Endothelial cell of umbilical vein (primary cell): ENCODE measurements around the gene ZFP1. TPM values are rescaled to one million over a fixed set of nuclear protein-coding genes. Genes with fewer than 3 reads are reported as not detected.
A peak's percentile ranks its signal among the peaks of the same experiment; 100 is the strongest.

Experiments
- Bru-seq: library from RNA; stranded (reverse); fragments of 400-500 nt; gene quantifications from one replicate; lab custom pipeline; 2021; lab: Mats Ljungman, UMichigan
- BruChase-seq, 2 experiments: library from RNA; stranded (reverse); fragments of 400-500 nt; gene quantifications; one replicate each; lab custom pipeline; 2021; lab: Mats Ljungman, UMichigan
- BruUV-seq: library from RNA; stranded (reverse); fragments of 400-500 nt; replicated peaks from 2 replicates; lab custom pipeline; 2021; lab: Mats Ljungman, UMichigan
- CTCF ChIA-PET: fragments of 300-600, 350-600 bp; sonication (Branson Sonifier 250); formaldehyde crosslinking; loops from one replicate; lab custom pipeline; 2021; ENCODE audit warnings: antibody characterized with exemption, inconsistent platforms; lab: Charles Lee
- POLR2A ChIA-PET: fragments of 300-600, 350-600 bp; sonication (Branson Sonifier 250); formaldehyde crosslinking; loops from one replicate; lab custom pipeline; 2021; ENCODE audit warnings: antibody characterized with exemption, inconsistent platforms; lab: Charles Lee
- DNase-seq: peaks from one replicate; pipeline ENCODE4 v3.0.0-alpha.2; 2011; ENCODE audit warnings: low read depth, low spot score
- FAIRE-seq: peaks from 2 replicates; lab custom pipeline; 2011; peaks lifted over from hg19 to GRCh38; lab: Jason Lieb, UNC
- H2AFZ ChIP-seq: 2 replicates; pipeline ENCODE4 v1.6.0; 2012; ENCODE audit warnings: low read depth, low read length, control low read depth, inconsistent platforms
- H3K27ac ChIP-seq: 2 replicates; pipeline ENCODE4 v1.5.1; 2011; ENCODE audit warnings: low read depth, mild to moderate bottlenecking, control low read depth, low read length, moderate library complexity; ENCODE audit not compliant: insufficient read depth
- H3K27me3 ChIP-seq, 2 experiments: 2 replicates each; pipeline versions ENCODE4 v1.6.0 to v1.6.1; 2011; ENCODE audit warnings: low read length in 2 of 2, mixed read lengths in 1 of 2; ENCODE audit not compliant: control insufficient read depth in 2 of 2, insufficient read depth in 2 of 2
- H3K36me3 ChIP-seq, 2 experiments: 2 replicates in 1 of 2; 3 replicates in 1 of 2; pipeline ENCODE4 v1.5.1; 2011; ENCODE audit warnings: low read length in 2 of 2, mild to moderate bottlenecking in 1 of 2, moderate library complexity in 1 of 2; ENCODE audit not compliant: control insufficient read depth in 2 of 2, insufficient read depth in 2 of 2; ENCODE audit errors: extremely low read depth in 1 of 2
- H3K4me1 ChIP-seq: 3 replicates; pipeline ENCODE4 v1.5.1; 2011; ENCODE audit warnings: mild to moderate bottlenecking, low read length; ENCODE audit not compliant: control insufficient read depth, insufficient read depth; ENCODE audit errors: extremely low read depth
- H3K4me2 ChIP-seq: 2 replicates; pipeline ENCODE4 v1.6.1; 2011; ENCODE audit warnings: low read length, control low read depth, mixed read lengths; ENCODE audit not compliant: insufficient read depth
- H3K4me3 ChIP-seq, 3 experiments: fragments of 200-600 bp in 1 of 3; sonication (generic), shearing (Covaris generic) in 1 of 3; replicated peaks in 1 of 3; 2 replicates each; pipeline ENCODE4 v1.5.1; 2011 to 2016; ENCODE audit warnings: control low read depth in 3 of 3, low read length in 3 of 3, mild to moderate bottlenecking in 2 of 3, inconsistent platforms in 1 of 3, low read depth in 1 of 3, moderate library complexity in 1 of 3; ENCODE audit not compliant: insufficient read depth in 1 of 3
- H3K79me2 ChIP-seq: 2 replicates; pipeline ENCODE4 v1.6.0; 2012; ENCODE audit warnings: low read length, inconsistent platforms; ENCODE audit not compliant: control insufficient read depth, insufficient read depth
- H3K9ac ChIP-seq: replicated peaks from 2 replicates; pipeline ENCODE3; 2011; ENCODE audit warnings: low read length, control low read depth; ENCODE audit not compliant: insufficient read depth; ENCODE audit errors: extremely low read depth
- H3K9me1 ChIP-seq: replicated peaks from 3 replicates; pipeline ENCODE4 v1.6.0; 2011; ENCODE audit warnings: mild to moderate bottlenecking, low read length; ENCODE audit not compliant: control insufficient read depth, insufficient read depth; ENCODE audit errors: extremely low read depth
- H3K9me3 ChIP-seq: replicated peaks from 2 replicates; pipeline ENCODE4 v1.5.1; 2012; ENCODE audit warnings: low read length, inconsistent platforms; ENCODE audit not compliant: control insufficient read depth, insufficient read depth
- H4K20me1 ChIP-seq: replicated peaks from 2 replicates; pipeline ENCODE3; 2011; ENCODE audit warnings: mild to moderate bottlenecking, low read length; ENCODE audit not compliant: control insufficient read depth, insufficient read depth; ENCODE audit errors: extremely low read depth
- FOS ChIP-seq: IDR thresholded peaks from 2 replicates; pipeline ENCODE4 v1.6.1; 2011; ENCODE audit warnings: mild to moderate bottlenecking, low read length, moderate library complexity, borderline replicate concordance; ENCODE audit not compliant: insufficient read depth
- POLR2A ChIP-seq: IDR thresholded peaks from 2 replicates; pipeline ENCODE4 v1.6.1; 2012; ENCODE audit warnings: low read depth, mild to moderate bottlenecking, control low read depth, low read length
- POLR2AphosphoS5 ChIP-seq: IDR thresholded peaks from 2 replicates; pipeline ENCODE4 v1.6.1; 2012; ENCODE audit warnings: low read depth, mild to moderate bottlenecking, control low read depth, low read length, moderate library complexity; ENCODE audit not compliant: insufficient read depth
- dilution Hi-C: fragments of 300-500 bp; cut with MboI; formaldehyde crosslinking; loops from one replicate; pipeline ENCODE4 v1.15.0; 2019; ENCODE audit warnings: low sequenced_read_pairs; ENCODE audit not compliant: extremely low pct_ligation_motif_present
- intact Hi-C: fragments of 100-400 bp; cut with micrococcal nuclease; formaldehyde crosslinking; loops from one replicate; pipeline ENCODE4 v1.10.0; 2022
- long read RNA-seq: library from polyadenylated mRNA; stranded (forward); transcript quantifications from one replicate; pipeline ENCODE4 v2.0.0, GENCODE V29; 2021
- polyA minus RNA-seq, 3 experiments: library from RNA; depleted of rRNA, polyadenylated mRNA; stranded (reverse); fragments of >200 nt; gene quantifications; 1 replicate in 1 of 3; 2 replicates in 2 of 3; pipeline ENCODE4 v1.2.3, GENCODE V29; 2011
- polyA plus RNA-seq, 4 experiments: library from polyadenylated mRNA; depleted of rRNA in 3 of 4; stranded (reverse) in 3 of 4; unstranded in 1 of 4; fragments of >200 nt; gene quantifications; 2 replicates each; pipeline versions ENCODE4 v1.2.1 to v1.2.3, GENCODE V29; 2011 to 2012; ENCODE audit warnings: missing spikeins in 1 of 4
- total RNA-seq: library from RNA; stranded (reverse); gene quantifications from 2 replicates; pipeline ENCODE4 v1.2.3, GENCODE V29; 2021

ZFP1 gene
- total RNA-seq: 9.8 and 13.9 TPM in 2 replicates
- polyA plus RNA-seq: 2.3 and 2.8 TPM in 2 replicates
- 4.1 and 5.0 TPM in 2 replicates for polyA plus RNA-seq (2011; cell fraction: cytosol; rRNA removed)
- 2.9 and 3.7 TPM in 2 replicates for polyA plus RNA-seq (2011; cell fraction: nucleus; rRNA removed)
- polyA plus RNA-seq (2012): 7.5 and 9.5 TPM in 2 replicates
- 3.3 and 3.9 TPM in 2 replicates for polyA minus RNA-seq
- 16.6 TPM for polyA minus RNA-seq (2011; cell fraction: cytosol; rRNA and poly(A)+ RNA removed)
- 4.3 and 6.6 TPM in 2 replicates for polyA minus RNA-seq (2011; cell fraction: nucleus; rRNA and poly(A)+ RNA removed)
- Bru-seq, nascent RNA: percentile 70 among the genes with signal in this experiment
- BruChase-seq, experiment 1, labeled RNA remaining after a 6-hour chase: percentile 73 among the genes with signal in this experiment
- BruChase-seq, experiment 2, labeled RNA remaining after a 2-hour chase: percentile 74 among the genes with signal in this experiment
- long read RNA-seq, transcript ZFP1-209 (4 exons, 1,457 nt): major isoform, 5 of 16 reads
- long read RNA-seq, partial matches to known transcripts: 0 of 16 reads
- long read RNA-seq, other reads (novel, unspliced or antisense): 10 of 16 reads

- peak; percentile 90 for DNase-seq
- Histone ChIP-seq H3K79me2 (peaks cover 23% of the 10 kb centered on the region), H4K20me1 (no peaks in the 10 kb centered on the region), H3K4me3 (peak within 1 kb of the TSS; percentile 52 to 97 (median 71)), H3K9me3 (no peaks in the 10 kb centered on the region), H3K9me1 (no peaks in the 10 kb centered on the region), H3K9ac (peak within 1 kb of the TSS; percentile 82), H2AFZ (peak within 1 kb of the TSS; percentile 93), H3K4me2 (peak within 1 kb of the TSS; percentile 81), H3K27me3 (no peaks in the 10 kb centered on the region), H3K36me3 (no peaks in the 10 kb centered on the region), H3K27ac (peak within 1 kb of the TSS; percentile 72), H3K4me1 (peaks cover 6% of the 10 kb centered on the region)
- dilution Hi-C loops: no loop called here
- ChIA-PET CTCF (no interaction called here), POLR2A (no interaction called here)
- FAIRE-seq: peak; percentile 71
- TF ChIP-seq POLR2AphosphoS5 (peak; percentile 67), POLR2A (peak; percentile 33), FOS (no peak)
- TSS peak; percentile 66 for BruUV-seq
- intact Hi-C loops: loop anchor here (1.0 kb wide), 1 partner anchor 148 kb away; no protein-coding TSS in a partner anchor
These were observed at the start of gene ZFP1 for GRCh38 chr16:75148311-75149195. ZFP1 (plus strand) TSS chr16:75148524; CDS start chr16:75152952, 4,428 bp downstream.
